LNCAP (cell line): ENCODE data around the gene SNX32.

Experiments
- TF ChIP-seq, protein P1 (sequence below): fragments of 450-650 bp; IDR thresholded peaks from 2 replicates; pipeline ENCODE4 v1.5.1; 2017; ENCODE audit warnings: mild to moderate bottlenecking

Gene SNX32

DNA sequence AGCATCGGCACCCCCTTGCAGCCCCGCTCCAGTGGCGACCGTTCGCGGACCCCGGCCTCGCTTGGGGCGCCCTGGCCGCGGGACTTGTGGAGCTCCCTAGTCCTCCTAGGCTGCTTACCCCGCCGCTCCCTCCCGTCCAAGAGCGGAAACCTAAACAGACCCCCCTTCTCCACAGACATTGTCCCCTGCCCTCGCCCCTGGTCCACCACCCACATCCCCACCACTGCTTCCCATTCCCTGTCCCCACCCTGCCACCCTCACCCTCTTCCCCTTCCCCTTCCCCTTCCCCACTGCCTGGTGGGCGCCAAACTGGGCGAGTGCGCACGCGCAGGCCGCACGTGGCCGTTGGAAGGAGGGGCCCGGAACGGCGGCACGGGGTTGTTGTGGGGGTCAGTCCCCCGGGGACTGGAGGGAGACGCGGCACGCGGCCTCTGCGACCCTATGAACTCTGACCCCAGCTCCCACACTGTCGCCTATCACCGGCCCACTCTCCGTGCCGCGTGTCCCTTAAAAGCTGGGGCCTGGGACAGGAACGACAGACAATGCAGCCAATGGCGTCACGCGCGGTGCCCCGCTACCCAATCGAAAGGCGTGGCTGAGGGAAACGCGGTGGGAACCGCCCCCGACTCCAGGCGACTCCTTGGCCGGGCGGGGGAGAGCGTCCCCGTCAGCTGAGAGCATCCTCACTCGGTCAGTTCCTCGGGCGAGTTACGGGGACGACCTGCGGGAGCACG lies at the start of gene SNX32:
Gene SNX32 (plus strand): TSS at position 667 of the 734 bp plus-strand sequence. CDS start 103 bp downstream, outside the sequence.
- TF ChIP-seq, protein P1, sequence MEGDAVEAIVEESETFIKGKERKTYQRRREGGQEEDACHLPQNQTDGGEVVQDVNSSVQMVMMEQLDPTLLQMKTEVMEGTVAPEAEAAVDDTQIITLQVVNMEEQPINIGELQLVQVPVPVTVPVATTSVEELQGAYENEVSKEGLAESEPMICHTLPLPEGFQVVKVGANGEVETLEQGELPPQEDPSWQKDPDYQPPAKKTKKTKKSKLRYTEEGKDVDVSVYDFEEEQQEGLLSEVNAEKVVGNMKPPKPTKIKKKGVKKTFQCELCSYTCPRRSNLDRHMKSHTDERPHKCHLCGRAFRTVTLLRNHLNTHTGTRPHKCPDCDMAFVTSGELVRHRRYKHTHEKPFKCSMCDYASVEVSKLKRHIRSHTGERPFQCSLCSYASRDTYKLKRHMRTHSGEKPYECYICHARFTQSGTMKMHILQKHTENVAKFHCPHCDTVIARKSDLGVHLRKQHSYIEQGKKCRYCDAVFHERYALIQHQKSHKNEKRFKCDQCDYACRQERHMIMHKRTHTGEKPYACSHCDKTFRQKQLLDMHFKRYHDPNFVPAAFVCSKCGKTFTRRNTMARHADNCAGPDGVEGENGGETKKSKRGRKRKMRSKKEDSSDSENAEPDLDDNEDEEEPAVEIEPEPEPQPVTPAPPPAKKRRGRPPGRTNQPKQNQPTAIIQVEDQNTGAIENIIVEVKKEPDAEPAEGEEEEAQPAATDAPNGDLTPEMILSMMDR, result no peak

GRCh38 chr11:65785319-65786007 lies 48.3 kb upstream of the SNX32 start:
- TF ChIP-seq, protein P1, result no peak

DNA sequence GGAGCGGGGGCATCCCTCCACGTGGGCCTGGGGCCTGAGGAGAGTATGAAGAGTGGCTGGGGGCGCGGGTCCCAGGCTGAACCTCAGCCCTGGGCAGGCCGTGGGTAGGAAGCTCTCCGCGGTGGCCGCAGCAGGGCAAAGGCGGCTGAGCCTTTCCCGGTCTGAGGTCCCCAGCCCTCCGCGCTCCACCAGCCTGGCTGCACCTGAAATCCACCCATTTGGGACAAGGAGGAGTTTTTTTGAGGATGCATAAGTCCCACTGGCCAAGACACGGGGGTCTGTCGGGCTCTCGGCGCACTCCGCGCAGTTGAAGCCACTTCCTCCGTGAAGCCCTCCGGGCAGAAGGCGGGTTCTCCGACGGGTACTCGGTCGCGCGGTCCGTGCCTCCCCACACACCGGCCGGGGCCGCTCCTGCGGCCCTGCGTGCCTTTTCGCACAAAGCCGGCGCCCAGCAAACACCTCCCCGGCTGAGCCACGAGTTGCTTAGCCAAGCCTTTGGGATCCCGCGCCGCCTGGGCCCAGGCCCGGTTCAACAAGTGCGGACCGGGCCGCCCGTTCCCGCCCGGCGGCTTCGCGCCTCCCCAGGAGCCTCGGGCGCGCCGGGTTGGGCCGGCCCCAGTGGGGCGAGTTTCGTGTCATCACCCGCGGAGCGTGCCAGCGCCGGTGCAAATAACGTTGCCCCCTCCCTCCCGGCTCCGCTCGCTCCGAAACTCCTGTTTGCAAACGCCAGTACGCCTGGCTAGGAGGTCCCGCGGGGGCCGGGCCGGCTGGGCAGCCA lies 47.6 kb upstream of the SNX32 start:
- TF ChIP-seq, protein P1, result no peak

DNA sequence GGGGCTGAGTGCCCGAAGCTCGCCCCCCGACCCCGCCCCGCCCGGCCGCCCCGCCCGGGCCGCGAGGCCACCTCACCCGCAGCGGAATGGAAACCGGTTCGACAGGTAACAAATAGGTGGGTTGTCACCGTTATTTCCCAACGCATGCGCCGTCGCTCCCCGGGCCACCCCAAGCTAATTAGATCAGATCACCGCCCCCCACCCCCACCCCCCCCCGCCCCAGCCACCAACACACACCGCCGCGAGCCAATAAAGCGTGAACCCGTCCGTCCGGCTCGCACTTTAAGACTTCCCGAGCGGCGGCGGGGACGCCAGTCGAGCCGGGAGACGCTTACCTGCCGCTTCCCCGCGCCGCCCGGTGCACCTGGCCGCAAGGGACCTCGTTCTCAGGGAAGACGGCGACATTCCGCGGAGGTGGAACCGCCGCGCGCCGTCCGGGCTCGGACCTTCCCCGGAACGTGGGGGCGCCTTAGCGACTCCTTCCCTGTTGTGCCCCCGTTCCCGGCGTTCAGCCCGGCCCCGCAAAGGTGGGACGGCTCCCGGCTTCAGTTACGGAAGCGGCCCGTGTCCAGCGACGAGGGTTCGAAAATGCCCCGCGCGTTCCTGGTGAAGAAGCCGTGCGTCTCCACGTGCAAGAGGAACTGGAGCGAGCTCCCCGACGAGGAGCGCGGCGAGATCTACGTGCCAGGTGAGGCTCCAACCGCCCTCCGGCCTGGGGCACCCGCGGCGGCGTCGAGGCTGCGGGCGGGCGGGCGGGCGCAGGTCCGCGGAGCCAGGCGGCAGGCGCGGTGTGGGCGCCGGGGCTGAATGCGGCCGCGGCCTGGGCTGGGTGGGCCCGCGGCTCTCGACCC lies 46.8 kb upstream of the SNX32 start, which contains the start of gene OVOL1:
Gene OVOL1 (plus strand): TSS at position 278 of the 851 bp plus-strand sequence. CDS start 311 bp downstream, at position 589.
- TF ChIP-seq, protein P1, result no peak

DNA sequence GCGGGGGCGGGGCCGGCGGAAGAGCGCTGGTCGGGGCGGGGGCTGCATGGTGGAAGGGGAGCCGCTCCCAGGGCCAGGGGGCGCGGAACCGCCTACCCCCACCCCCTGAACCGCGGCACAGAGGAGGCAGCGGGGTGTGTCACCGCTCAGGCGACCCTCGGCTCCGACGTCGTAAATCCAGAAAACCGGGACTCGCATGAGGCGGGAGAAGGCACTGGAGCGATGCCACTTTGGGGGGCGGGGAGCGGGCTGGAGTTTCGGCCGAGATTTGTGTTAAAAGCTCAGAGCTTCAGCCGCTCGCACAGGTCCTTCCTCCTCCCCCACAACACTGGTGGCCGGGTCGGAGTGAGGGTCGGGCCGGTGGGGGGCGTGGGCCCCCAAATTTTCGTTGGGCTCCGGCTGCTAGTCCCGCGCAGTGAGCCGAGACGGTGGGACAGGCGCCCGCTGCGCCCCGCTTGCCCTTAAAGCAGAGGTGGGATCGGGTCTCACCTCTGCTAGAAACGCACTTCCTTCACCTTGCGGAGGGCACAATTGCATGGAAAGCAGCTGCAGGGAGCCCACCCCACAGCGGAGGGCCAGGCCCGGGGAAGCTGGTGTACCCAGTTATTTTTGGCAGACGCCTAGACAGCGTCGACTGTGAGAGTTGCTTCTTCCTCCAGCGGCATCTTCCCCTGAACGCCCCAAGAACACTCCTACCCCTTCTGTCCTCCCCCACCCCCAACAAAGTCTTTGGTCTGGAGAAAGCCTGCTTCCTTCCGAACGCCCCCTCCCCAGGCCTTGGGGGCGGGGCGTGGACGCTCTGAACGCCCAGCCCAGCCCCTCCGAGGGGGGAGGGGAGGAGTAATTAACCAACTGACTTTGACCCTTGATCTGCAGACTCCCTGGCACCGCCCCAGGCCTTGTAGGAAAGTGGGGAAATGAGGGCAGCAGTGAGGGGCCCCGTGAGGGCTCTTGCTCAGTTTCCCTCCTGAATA lies 45.8 kb upstream of the SNX32 start:
- TF ChIP-seq, protein P1, result no peak

- TF ChIP-seq, protein P1, result no peak
Measured at GRCh38 chr11:65788821-65789220, 44.9 kb upstream of the SNX32 start.
